Measurements from ENCODE around the gene VCAN. TPM values are rescaled to one million over a fixed set of nuclear protein-coding genes. Genes with fewer than 3 reads are reported as not detected.
"Not testable (repeated sequence)": the region's sequence is repeated elsewhere in the genome, so short reads cannot be mapped to it uniquely, and the experiment has no call there.

Gene VCAN
- total RNA-seq, 2 donors from 2014 or later = 9.8 to 27.2 TPM

- H3K4me3 ChIP-seq = no peak overlapping the region
- no peaks in the 10 kb centered on the region for H3K9me3 ChIP-seq
- TF ChIP-seq, protein P1, sequence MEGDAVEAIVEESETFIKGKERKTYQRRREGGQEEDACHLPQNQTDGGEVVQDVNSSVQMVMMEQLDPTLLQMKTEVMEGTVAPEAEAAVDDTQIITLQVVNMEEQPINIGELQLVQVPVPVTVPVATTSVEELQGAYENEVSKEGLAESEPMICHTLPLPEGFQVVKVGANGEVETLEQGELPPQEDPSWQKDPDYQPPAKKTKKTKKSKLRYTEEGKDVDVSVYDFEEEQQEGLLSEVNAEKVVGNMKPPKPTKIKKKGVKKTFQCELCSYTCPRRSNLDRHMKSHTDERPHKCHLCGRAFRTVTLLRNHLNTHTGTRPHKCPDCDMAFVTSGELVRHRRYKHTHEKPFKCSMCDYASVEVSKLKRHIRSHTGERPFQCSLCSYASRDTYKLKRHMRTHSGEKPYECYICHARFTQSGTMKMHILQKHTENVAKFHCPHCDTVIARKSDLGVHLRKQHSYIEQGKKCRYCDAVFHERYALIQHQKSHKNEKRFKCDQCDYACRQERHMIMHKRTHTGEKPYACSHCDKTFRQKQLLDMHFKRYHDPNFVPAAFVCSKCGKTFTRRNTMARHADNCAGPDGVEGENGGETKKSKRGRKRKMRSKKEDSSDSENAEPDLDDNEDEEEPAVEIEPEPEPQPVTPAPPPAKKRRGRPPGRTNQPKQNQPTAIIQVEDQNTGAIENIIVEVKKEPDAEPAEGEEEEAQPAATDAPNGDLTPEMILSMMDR (IDR thresholded peaks at IDR 0.05) = peak; percentile 84
- peak; percentile 53 for DNase-seq
- no peaks in the 10 kb centered on the region for H3K4me1 ChIP-seq
- H3K27ac ChIP-seq = no peak overlapping the region
- H3K9ac ChIP-seq (ENCODE audit: low read depth in 2 of 2, low read length in 2 of 2) = no peak overlapping the region
- intact Hi-C loops (cut with DNase I) = loop anchor here (5.0 kb wide), 1 partner anchor 1083 kb away; no protein-coding TSS in a partner anchor
- H3K27me3 ChIP-seq = no peaks in the 10 kb centered on the region
- no peaks in the 10 kb centered on the region for H3K36me3 ChIP-seq
Observed at GRCh38 chr5:83430130-83431010, 41.2 kb upstream of the VCAN start.

GRCh38 chr5:83433891-83434290 is 37.7 kb upstream of the VCAN start:
- H3K27me3 ChIP-seq = no peaks in the 10 kb centered on the region
- no peak overlapping the region for H3K4me3 ChIP-seq
- TF ChIP-seq, protein P1 (IDR thresholded peaks at IDR 0.05) = no peak
- H3K9ac ChIP-seq (ENCODE audit: low read depth in 2 of 2, low read length in 2 of 2) = no peak overlapping the region
- H3K4me1 ChIP-seq = no peaks in the 10 kb centered on the region
- H3K9me3 ChIP-seq = no peaks in the 10 kb centered on the region
- no peak for DNase-seq
- intact Hi-C loops (cut with DNase I) = loop anchor here (5.0 kb wide), 1 partner anchor 1087 kb away; no protein-coding TSS in a partner anchor
- H3K27ac ChIP-seq = no peak overlapping the region
- H3K36me3 ChIP-seq = no peaks in the 10 kb centered on the region

DNA sequence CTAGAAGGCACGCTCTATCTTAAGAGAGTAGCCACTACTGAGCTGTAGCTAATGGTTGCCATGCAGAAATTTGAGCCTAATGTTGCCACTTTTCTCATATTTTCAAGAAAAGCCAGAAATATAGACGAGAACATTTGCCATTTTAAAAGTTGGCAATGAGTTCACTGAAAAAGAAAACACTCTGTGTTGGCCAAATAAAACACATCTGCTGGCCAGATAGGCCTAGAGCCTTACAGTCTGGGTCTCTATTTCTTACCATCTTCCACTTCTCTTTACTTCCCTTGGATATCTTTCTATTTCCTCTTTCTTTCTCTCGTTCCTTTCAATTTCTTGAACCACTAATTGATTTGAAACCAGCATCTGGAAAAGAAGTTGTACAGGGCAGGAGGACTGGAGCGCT is 36.6 kb upstream of the VCAN start:
- intact Hi-C loops (cut with DNase I) = loop anchor here (5.0 kb wide), 1 partner anchor 1088 kb away; no protein-coding TSS in a partner anchor
- H3K4me1 ChIP-seq = no peaks in the 10 kb centered on the region

DNA sequence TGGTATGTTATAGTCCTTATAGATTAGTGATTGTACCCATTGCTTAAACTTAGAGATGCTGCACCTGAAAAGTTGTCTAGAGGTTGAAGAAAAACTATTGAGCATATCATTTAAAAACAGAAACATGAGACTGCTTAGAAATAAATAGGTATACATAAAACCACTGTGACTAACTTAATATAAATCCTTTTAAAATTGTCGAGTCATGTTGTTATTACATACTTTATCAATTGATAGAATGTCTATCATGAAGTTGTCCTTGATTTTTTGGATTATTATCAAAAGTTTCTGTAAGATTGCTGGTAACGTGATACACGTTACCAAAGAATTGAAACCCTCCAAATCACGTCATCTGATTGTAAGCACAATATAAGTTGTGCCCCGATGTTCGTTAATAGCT is 35.3 kb upstream of the VCAN start:
- no peak for DNase-seq
- H3K9me3 ChIP-seq = no peaks in the 10 kb centered on the region
- H3K9ac ChIP-seq (ENCODE audit: low read depth in 2 of 2, low read length in 2 of 2) = no peak overlapping the region
- intact Hi-C loops (cut with DNase I) = no loop called here
- H3K36me3 ChIP-seq = no peaks in the 10 kb centered on the region
- no peaks in the 10 kb centered on the region for H3K27me3 ChIP-seq
- TF ChIP-seq, protein P1 (IDR thresholded peaks at IDR 0.05) = no peak
- H3K4me1 ChIP-seq = no peaks in the 10 kb centered on the region
- H3K4me3 ChIP-seq = no peak overlapping the region
- H3K27ac ChIP-seq = no peak overlapping the region

More for the DNA sequence above, 36.6 kb upstream of the VCAN start:
- no peak overlapping the region for H3K9ac ChIP-seq (ENCODE audit: low read depth in 2 of 2, low read length in 2 of 2)
- no peak overlapping the region for H3K4me3 ChIP-seq
- H3K27me3 ChIP-seq = no peaks in the 10 kb centered on the region
- no peaks in the 10 kb centered on the region for H3K36me3 ChIP-seq
- H3K9me3 ChIP-seq = no peaks in the 10 kb centered on the region
- DNase-seq = no peak
- TF ChIP-seq, protein P1 (IDR thresholded peaks at IDR 0.05) = no peak
- no peak overlapping the region for H3K27ac ChIP-seq

DNA sequence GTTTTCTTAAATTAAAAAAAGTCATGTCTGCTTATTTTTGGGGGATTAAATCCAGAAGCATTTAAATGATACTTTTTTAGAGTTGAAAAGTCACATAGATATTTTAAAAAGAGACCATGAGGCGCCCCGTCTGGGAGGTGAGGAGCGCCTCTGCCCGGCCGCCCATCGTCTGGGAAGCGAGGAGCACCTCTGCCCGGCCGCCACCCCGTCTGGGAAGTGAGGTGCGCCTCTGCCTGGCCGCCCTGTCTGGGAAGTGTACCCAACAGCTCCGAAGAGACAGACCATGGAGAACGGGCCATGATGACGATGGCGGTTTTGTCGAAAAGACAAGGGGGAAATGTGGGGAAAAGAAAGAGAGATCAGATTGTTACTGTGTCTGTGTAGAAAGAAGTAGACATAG is 33.8 kb upstream of the VCAN start:
- intact Hi-C loops (cut with DNase I); H3K27ac ChIP-seq; H3K9me3 ChIP-seq; H3K9ac ChIP-seq (ENCODE audit: low read depth in 2 of 2, low read length in 2 of 2); H3K36me3 ChIP-seq; H3K27me3 ChIP-seq; H3K4me1 ChIP-seq; DNase-seq; H3K4me3 ChIP-seq: not testable (repeated sequence)

DNA sequence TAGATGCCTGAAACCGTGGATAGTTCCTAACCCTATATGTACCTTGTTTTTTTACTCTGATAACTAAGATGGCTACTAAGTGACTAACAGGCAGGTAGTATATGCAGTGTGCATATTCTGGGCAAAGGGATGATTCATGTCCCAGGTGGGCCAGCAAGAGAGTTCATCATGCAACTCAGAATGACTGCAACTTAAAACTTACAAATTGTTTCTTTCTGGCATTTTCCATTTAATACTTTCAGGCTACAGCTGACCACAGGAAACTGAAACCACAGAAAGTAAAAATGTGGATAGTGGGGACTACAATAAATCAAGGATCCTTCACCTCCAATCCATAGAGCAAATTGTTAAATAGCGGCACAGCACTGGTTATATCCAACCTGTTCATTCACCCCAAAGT is 30.7 kb upstream of the VCAN start:
- Histone ChIP-seq H3K27ac (no peak overlapping the region), H3K36me3 (no peaks in the 10 kb centered on the region), H3K27me3 (no peaks in the 10 kb centered on the region), H3K4me3 (no peak overlapping the region), H3K9me3 (no peaks in the 10 kb centered on the region), H3K4me1 (no peaks in the 10 kb centered on the region), H3K9ac (ENCODE audit: low read depth in 2 of 2, low read length in 2 of 2) (no peak overlapping the region)
- TF ChIP-seq, protein P1 (IDR thresholded peaks at IDR 0.05) = no peak
- DNase-seq = no peak
- intact Hi-C loops (cut with DNase I) = no loop called here

Data from colonic mucosa (tissue), 4 donors.